Adrenal gland (tissue), 5 donors: ENCODE data around the gene DEFB131B.

Source experiments
- CTCF ChIP-seq, 6 experiments: fragments of 450-650 bp in 4 of 6; fragments of 200-600 bp in 2 of 6; sonication (generic) in 1 of 6; IDR thresholded peaks; 1 replicate in 5 of 6; 2 replicates in 1 of 6; pipeline versions ENCODE4 v1.5.1 to v1.8.0; 2016 to 2021; ENCODE audit warnings: antibody characterized with exemption in 6 of 6, mild to moderate bottlenecking in 2 of 6, moderate library complexity in 1 of 6
- POLR2A ChIP-seq, 2 donors: fragments of 450-650 bp; IDR thresholded peaks; one replicate each; pipeline ENCODE4 v1.6.1; 2017; ENCODE audit warnings: antibody characterized with exemption in 2 of 2, mild to moderate bottlenecking in 2 of 2, moderate library complexity in 1 of 2
- donor health status: DM: no; HTN: no; CAD: no.

- TF ChIP-seq CTCF (IDR thresholded peaks at IDR 0.05), result no peak
- TF ChIP-seq POLR2A (IDR thresholded peaks at IDR 0.05), result no peak
Measured at GRCh38 chr11:71914617-71915189, 36.5 kb downstream of the DEFB131B start.
